LNCAP (cell line): ENCODE data around the gene RAB10.

ENCODE experiments used
- TF ChIP-seq, protein P1 (sequence below): fragments of 450-650 bp; IDR thresholded peaks from 2 replicates; pipeline ENCODE4 v1.5.1; 2017; ENCODE audit warnings: mild to moderate bottlenecking

Gene RAB10

DNA sequence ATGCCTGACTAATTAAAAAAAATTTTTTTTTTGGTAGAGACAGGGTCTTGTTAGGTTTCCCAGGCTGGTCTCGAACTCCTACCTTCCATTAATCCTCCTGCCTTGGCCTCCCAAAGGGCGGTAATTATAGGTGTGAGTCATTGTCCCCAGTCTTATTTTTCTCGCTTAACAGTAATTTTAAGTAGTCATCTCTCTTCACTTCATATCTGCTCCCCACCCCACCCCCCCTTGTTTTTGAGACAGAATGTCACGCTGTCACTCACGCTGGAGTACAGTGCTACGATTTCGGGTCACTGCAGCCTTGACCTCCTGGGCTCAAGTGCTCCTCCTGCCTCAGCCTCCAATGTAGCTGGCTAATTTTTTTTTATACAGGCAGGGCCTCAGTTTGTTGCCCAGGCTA lies 27.7 kb downstream of the RAB10 start:
- TF ChIP-seq, protein P1, sequence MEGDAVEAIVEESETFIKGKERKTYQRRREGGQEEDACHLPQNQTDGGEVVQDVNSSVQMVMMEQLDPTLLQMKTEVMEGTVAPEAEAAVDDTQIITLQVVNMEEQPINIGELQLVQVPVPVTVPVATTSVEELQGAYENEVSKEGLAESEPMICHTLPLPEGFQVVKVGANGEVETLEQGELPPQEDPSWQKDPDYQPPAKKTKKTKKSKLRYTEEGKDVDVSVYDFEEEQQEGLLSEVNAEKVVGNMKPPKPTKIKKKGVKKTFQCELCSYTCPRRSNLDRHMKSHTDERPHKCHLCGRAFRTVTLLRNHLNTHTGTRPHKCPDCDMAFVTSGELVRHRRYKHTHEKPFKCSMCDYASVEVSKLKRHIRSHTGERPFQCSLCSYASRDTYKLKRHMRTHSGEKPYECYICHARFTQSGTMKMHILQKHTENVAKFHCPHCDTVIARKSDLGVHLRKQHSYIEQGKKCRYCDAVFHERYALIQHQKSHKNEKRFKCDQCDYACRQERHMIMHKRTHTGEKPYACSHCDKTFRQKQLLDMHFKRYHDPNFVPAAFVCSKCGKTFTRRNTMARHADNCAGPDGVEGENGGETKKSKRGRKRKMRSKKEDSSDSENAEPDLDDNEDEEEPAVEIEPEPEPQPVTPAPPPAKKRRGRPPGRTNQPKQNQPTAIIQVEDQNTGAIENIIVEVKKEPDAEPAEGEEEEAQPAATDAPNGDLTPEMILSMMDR = no peak

DNA sequence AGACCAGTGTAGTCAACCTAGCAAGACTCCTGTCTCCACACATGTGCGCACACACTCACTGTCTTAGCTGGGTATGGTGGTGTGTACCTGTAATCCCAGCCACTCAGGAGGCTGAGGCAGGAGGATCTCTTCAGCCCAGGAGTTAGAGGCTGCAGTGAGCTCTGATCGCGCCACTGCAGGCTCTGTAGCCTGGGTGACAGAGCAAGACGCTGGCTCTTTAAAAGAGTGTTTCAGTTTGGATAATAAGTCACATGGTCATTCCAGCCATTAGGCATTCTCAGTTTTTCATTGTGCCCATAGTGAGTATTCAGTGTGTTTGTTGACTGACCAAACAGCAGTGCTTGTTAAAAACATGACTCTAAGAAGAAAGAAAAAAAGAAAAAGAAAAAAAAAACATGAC lies 31.0 kb downstream of the RAB10 start:
- TF ChIP-seq, protein P1 = no peak

DNA sequence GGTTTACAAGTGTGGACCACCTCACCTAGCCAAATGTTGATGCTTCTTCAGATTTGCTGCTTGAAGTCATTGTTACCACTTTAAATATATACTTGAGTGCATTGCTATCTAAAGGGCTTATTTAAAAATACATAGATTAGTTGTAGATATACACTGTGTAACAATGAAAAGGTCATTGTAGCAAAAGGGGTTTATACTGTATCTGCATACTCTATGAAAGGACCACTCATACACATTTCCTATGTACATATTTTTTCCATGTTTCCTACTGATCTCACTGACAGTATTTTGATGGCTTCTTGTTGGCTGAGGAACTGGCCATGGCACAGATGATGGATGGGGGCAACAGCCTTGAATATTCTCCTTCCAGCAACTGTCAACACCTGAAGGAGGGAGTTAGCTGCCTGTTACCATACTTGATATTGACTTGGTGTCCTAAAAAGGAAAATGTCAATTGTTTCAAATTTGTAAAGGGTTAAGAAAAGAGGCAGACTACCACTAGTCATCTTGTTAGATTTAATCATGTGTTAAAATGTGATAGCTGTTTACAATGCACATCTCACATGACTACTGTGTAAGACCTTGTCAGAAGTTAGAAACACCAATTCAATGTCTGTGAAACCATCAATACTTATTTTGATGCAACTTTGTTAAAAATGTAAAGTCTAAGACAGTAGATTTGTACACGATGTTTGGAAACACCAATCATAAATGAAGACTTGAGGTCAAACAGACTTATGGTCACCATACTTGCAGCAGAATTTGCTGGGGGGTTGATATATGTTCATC lies 33.5 kb downstream of the RAB10 start:
- TF ChIP-seq, protein P1 = no peak

DNA sequence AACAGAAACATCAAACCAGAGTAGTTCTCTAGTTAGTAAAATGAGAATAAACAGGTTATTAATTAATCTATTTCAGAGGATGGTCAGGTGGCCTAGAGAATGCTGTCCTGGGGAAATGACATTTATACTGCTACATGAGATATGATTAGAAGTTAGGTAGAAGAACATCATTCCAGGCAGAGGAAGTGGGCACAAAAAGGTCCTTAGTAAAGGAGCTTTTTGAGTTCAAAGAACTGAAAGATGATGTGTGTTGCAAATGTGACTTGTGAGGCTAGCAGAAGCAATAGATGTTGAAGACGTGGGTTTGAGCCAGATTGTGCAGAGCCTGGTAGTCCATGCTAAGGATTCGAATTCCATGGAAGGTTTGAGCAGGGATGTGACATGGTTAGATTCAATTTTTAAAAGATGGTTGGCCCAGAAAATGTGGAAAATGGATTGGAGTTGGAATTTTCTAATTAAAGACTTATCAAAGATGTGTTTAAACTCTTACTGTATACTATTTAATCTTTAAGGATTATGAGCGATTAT lies 34.2 kb downstream of the RAB10 start:
- TF ChIP-seq, protein P1 = no peak

DNA sequence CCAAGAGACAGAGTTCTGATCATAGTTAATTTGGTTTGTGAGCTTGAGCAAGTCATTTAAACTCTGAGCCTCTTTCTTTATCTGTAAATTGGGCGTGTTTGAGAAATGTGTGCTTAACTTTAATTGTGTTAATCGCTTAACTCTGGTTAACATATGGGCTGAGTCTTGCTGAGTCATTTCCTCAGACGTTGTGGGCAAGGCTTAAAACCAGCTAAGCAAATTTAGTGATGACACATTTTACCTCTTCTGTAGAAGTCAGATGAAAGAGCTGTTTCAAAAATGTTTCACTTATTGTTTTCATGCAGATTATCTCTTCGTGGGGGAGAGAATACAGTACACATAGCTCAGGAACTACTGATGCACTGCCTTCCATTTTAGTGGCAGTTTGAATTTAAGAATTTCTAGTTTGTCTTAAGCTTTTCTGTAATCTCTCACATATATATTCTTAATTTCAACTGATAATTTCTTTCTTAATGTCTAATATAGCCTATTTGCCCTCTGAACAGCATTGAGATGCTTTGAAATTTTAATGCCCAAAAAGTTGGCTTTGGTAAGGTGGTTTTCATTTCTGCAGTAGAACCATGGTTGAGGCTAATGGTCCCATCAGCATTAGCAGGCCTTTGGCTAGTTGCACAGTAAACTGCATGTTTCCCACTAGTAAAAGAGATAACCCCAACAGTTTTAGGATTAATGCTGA lies 34.9 kb downstream of the RAB10 start:
- TF ChIP-seq, protein P1 = no peak

DNA sequence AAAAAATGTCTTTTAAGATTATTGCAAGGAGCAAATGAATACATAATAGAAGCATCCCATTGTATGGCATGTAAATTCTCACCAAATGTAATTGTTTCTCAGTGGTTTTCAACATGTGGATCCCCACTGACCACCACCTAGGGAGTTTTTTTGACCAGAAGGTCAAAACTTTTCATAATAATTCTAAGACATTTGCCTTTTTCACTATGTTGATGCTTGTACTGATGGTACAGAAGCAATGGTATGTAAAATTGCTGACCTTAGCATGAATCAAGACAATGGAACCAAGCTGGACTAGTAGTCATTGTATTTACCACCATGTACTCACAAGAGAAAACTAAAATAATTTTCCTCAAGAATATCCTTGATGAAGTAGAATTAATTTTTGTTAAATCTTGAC lies 36.8 kb downstream of the RAB10 start:
- TF ChIP-seq, protein P1 = no peak

DNA sequence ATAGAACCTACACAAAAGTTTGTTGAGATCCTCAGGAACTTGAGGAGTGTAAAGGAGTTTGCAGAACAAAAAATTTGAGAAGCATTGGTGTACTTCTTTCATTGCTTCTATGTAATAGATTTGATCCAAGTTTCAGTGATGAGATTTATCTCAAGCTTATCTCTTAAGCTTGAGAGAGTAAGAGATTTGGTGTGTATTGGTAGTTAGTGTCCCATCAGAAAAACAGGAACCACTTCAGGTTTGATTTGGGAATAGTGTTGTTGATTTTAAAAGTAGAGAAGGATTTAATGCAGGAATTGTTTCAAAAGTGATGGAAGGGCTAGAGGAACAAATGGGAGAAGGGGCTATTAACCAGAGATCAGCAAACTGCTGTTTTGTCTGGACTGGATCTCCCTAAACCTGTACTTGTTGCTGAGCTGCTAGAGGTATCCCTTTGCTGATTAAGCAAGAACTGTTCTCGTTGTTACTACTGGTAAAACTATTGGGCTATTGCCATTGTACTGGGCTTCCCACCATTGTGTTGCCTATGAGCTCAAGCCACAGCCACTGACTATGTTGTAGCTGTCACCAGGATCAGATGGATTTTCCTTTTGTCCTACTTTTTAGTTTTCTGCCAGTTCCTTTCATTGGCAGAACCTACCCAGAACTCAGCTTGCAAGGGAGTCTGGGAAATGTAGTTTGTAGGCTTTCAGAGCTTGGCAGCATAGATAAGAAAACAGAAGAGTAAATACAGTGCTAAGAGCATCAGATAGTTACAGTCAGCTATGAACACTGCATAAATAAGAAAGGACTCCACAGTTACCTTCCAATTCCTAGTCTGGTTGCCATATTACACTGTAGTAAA lies 39.3 kb downstream of the RAB10 start:
- TF ChIP-seq, protein P1 = no peak
